IMR-90 (cell line): ENCODE results near the gene RAB12. TPM values are rescaled to one million over a fixed set of nuclear protein-coding genes. Genes with fewer than 3 reads are reported as not detected.

Experiments
- ATAC-seq: fragments of 200-7000 bp; cut with Tn5 transposase; 2 replicates; pipeline ENCODE4 v1.9.1; 2020; ENCODE audit warnings: low read depth, mild to moderate bottlenecking, moderate library complexity
- BruUV-seq: library from RNA; stranded (reverse); fragments of 400-500 nt; replicated peaks from 2 replicates; lab custom pipeline; 2021; lab: Mats Ljungman, UMichigan
- CTCF ChIA-PET: fragments of 300-600 bp; formaldehyde crosslinking; extraction: SDS; loops from one replicate; lab custom pipeline; 2021; ENCODE audit warnings: antibody characterized with exemption; lab: Yijun Ruan, JAX
- POLR2A ChIA-PET: fragments of 300-600 bp; sonication (Branson Sonifier 250); formaldehyde crosslinking; loops from one replicate; lab custom pipeline; 2022; ENCODE audit warnings: antibody characterized with exemption; ENCODE audit not compliant: unreplicated experiment; lab: Charles Lee
- DNase-seq: peaks from one replicate; pipeline ENCODE4 v3.0.0; 2013
- H2AFZ ChIP-seq: replicated peaks from 2 replicates; pipeline ENCODE3; 2013; ENCODE audit warnings: low read length, mild to moderate bottlenecking; ENCODE audit not compliant: poor library complexity
- H2AK5ac ChIP-seq: 2 replicates; pipeline ENCODE4 v1.6.1; 2013; ENCODE audit warnings: low read depth, low read length, inconsistent platforms
- H2AK9ac ChIP-seq: replicated peaks from 2 replicates; pipeline ENCODE3; 2013; ENCODE audit warnings: mild to moderate bottlenecking, low read depth, low read length, moderate library complexity; ENCODE audit not compliant: poor library complexity
- H2BK120ac ChIP-seq: 2 replicates; pipeline ENCODE4 v1.6.1; 2013; ENCODE audit warnings: low read depth, low read length, inconsistent platforms
- H2BK15ac ChIP-seq: 3 replicates; pipeline ENCODE4 v1.6.1; 2013; ENCODE audit warnings: low read depth, low read length, inconsistent platforms
- H2BK20ac ChIP-seq: 2 replicates; pipeline ENCODE4 v1.6.1; 2013; ENCODE audit warnings: low read depth, mild to moderate bottlenecking, inconsistent platforms, low read length, moderate library complexity
- H2BK5ac ChIP-seq: 2 replicates; pipeline ENCODE4 v1.6.1; 2013; ENCODE audit warnings: mild to moderate bottlenecking, low read depth, low read length, inconsistent platforms; ENCODE audit not compliant: poor library complexity, severe bottlenecking
- H3K14ac ChIP-seq: replicated peaks from 2 replicates; pipeline ENCODE4 v1.6.1; 2013; ENCODE audit warnings: low read depth, low read length, inconsistent platforms
- H3K18ac ChIP-seq: 2 replicates; pipeline ENCODE4 v1.6.1; 2013; ENCODE audit warnings: low read depth, low read length, control low read depth
- H3K23ac ChIP-seq: 2 replicates; pipeline ENCODE4 v1.6.1; 2013; ENCODE audit warnings: low read depth, low read length, inconsistent platforms
- H3K27ac ChIP-seq: 2 replicates; pipeline ENCODE4 v1.5.1; 2013; ENCODE audit warnings: mild to moderate bottlenecking, control low read depth, low read length; ENCODE audit not compliant: insufficient read depth
- H3K27me3 ChIP-seq: 2 replicates; pipeline ENCODE4 v1.6.1; 2013; ENCODE audit warnings: low read length; ENCODE audit not compliant: control insufficient read depth, insufficient read depth
- H3K36me3 ChIP-seq: 2 replicates; pipeline ENCODE4 v1.6.1; 2013; ENCODE audit warnings: low read length, mixed read lengths; ENCODE audit not compliant: control insufficient read depth, insufficient read depth
- H3K4ac ChIP-seq: 2 replicates; pipeline ENCODE4 v1.6.1; 2013; ENCODE audit warnings: low read depth, low read length, inconsistent platforms
- H3K4me1 ChIP-seq: 2 replicates; pipeline ENCODE4 v1.6.1; 2013; ENCODE audit warnings: low read length, mixed read lengths; ENCODE audit not compliant: control insufficient read depth, insufficient read depth
- H3K4me2 ChIP-seq: 2 replicates; pipeline ENCODE4 v1.6.1; 2013; ENCODE audit warnings: low read depth, mild to moderate bottlenecking, control low read depth, low read length, moderate library complexity
- H3K4me3 ChIP-seq: 2 replicates; pipeline ENCODE4 v1.5.1; 2013; ENCODE audit warnings: low read depth, mild to moderate bottlenecking, control low read depth, low read length, moderate library complexity; ENCODE audit not compliant: insufficient read depth
- H3K56ac ChIP-seq: 2 replicates; pipeline ENCODE4 v1.6.1; 2013; ENCODE audit warnings: low read length, inconsistent platforms; ENCODE audit not compliant: insufficient read depth; ENCODE audit errors: extremely low read depth
- H3K79me1 ChIP-seq, 2 experiments: 2 replicates each; pipeline ENCODE4 v1.6.1; 2013; ENCODE audit warnings: low read length in 2 of 2, inconsistent platforms in 1 of 2, low read depth in 1 of 2
- H3K9ac ChIP-seq: 2 replicates; pipeline ENCODE4 v1.6.1; 2013; ENCODE audit warnings: low read depth, low read length, control low read depth
- H3K9me1 ChIP-seq: 2 replicates; pipeline ENCODE4 v1.6.1; 2013; ENCODE audit warnings: low read length, inconsistent platforms; ENCODE audit not compliant: insufficient read depth
- H3K9me3 ChIP-seq: 2 replicates; pipeline ENCODE4 v1.6.1; 2013; ENCODE audit warnings: low read length; ENCODE audit not compliant: control insufficient read depth, insufficient read depth
- H4K20me1 ChIP-seq: 2 replicates; pipeline ENCODE4 v1.6.1; 2013; ENCODE audit warnings: low read length, inconsistent platforms; ENCODE audit not compliant: insufficient read depth
- H4K5ac ChIP-seq: 2 replicates; pipeline ENCODE4 v1.6.1; 2013; ENCODE audit warnings: mild to moderate bottlenecking, low read depth, low read length, control low read depth
- H4K8ac ChIP-seq, 2 experiments: 2 replicates each; pipeline ENCODE4 v1.6.1; 2013; ENCODE audit warnings: low read depth in 2 of 2, low read length in 2 of 2, control low read depth in 1 of 2, inconsistent platforms in 1 of 2
- H4K91ac ChIP-seq: 2 replicates; pipeline ENCODE4 v1.6.1; 2013; ENCODE audit warnings: low read depth, low read length, inconsistent platforms; ENCODE audit not compliant: insufficient read depth
- BHLHE40 ChIP-seq: fragments of 150-350 bp; IDR thresholded peaks from 2 replicates; pipeline ENCODE4 v1.6.1; 2016; ENCODE audit warnings: mild to moderate bottlenecking, low read depth, low read length
- CEBPB ChIP-seq: IDR thresholded peaks from 2 replicates; pipeline ENCODE4 v1.6.1; 2012; ENCODE audit warnings: low read depth, low read length, improper control_type of control experiment
- CHD1 ChIP-seq: IDR thresholded peaks from 2 replicates; pipeline ENCODE4 v1.6.1; 2012; ENCODE audit warnings: low read depth, low read length, improper control_type of control experiment
- MAFK ChIP-seq: IDR thresholded peaks from 2 replicates; pipeline ENCODE4 v1.6.1; 2012; ENCODE audit warnings: low read depth, low read length, improper control_type of control experiment
- MXI1 ChIP-seq: IDR thresholded peaks from 2 replicates; pipeline ENCODE4 v1.6.1; 2012; ENCODE audit warnings: low read depth, mild to moderate bottlenecking, low read length, moderate library complexity, borderline replicate concordance
- NFE2L2 ChIP-seq: fragments of 150-350 bp; IDR thresholded peaks from 2 replicates; pipeline ENCODE4 v1.6.1; 2016; ENCODE audit warnings: low read depth, mild to moderate bottlenecking, low read length
- POLR2A ChIP-seq: IDR thresholded peaks from 2 replicates; pipeline ENCODE4 v1.6.1; 2012; ENCODE audit warnings: mild to moderate bottlenecking, low read depth, low read length
- RAD21 ChIP-seq: IDR thresholded peaks from 2 replicates; pipeline ENCODE4 v1.6.1; 2012; ENCODE audit warnings: low read length, improper control_type of control experiment
- RCOR1 ChIP-seq: IDR thresholded peaks from 2 replicates; pipeline ENCODE4 v1.6.1; 2012; ENCODE audit warnings: mild to moderate bottlenecking, low read length, improper control_type of control experiment; ENCODE audit not compliant: insufficient replicate concordance
- RFX5 ChIP-seq: IDR thresholded peaks from 2 replicates; pipeline ENCODE4 v1.8.0; 2012; ENCODE audit warnings: low read depth, mild to moderate bottlenecking, low read length, moderate library complexity
- WGBS, 2 experiments: methylation state at CpG; one replicate each; pipeline versions ENCODE4 v1.1.5 to v1.1.7; 2013; ENCODE audit warnings: missing lambda C conversion rate in 2 of 2; ENCODE audit not compliant: insufficient read length in 1 of 2; ENCODE audit errors: extremely low coverage in 2 of 2; 5-methylcytosine and 5-hydroxymethylcytosine counted together
- dilution Hi-C: fragments of 300-500 bp; cut with HindIII; formaldehyde crosslinking; loops from one replicate; pipeline ENCODE4 v1.14.3; 2018; ENCODE audit warnings: low sequenced_read_pairs; ENCODE audit not compliant: unreplicated experiment
- in situ Hi-C: fragments of 300-500 bp; cut with MboI; formaldehyde crosslinking; loops from 3 replicates; pipeline ENCODE4 v1.14.3; 2019; ENCODE audit warnings: low sequenced_read_pairs, inconsistent platforms, mixed read lengths
- intact Hi-C: fragments of 100-400 bp; cut with micrococcal nuclease; formaldehyde crosslinking; loops from 2 replicates; pipeline ENCODE4 v1.10.0; 2022
- polyA plus RNA-seq, 3 experiments: library from polyadenylated mRNA; depleted of rRNA; stranded (reverse); fragments of >200 nt; gene quantifications; 2 replicates each; pipeline ENCODE4 v1.2.3, GENCODE V29; 2012; ENCODE audit warnings: low replicate concordance in 1 of 3
- total RNA-seq: library from RNA; depleted of rRNA; stranded (reverse); fragments of >200 nt; gene quantifications from 2 replicates; pipeline ENCODE4 v1.2.3, GENCODE V29; 2012
- TF ChIP-seq, protein P1 (sequence below): conservative IDR thresholded peaks from 2 replicates; pipeline ENCODE4 v1.5.1; 2012; ENCODE audit warnings: mild to moderate bottlenecking, low read depth, low read length, improper control_type of control experiment
- TF ChIP-seq, protein P2 (sequence below): fragments of 150-350 bp; IDR thresholded peaks from 2 replicates; pipeline ENCODE4 v1.6.1; 2017; ENCODE audit warnings: mild to moderate bottlenecking, antibody characterized with exemption, low read length, low read depth

Gene RAB12
- total and polyA plus RNA-seq, 2 of the 4 experiments (the other 2 are of a cell fraction) = 14.9 to 19.2 TPM

DNA sequence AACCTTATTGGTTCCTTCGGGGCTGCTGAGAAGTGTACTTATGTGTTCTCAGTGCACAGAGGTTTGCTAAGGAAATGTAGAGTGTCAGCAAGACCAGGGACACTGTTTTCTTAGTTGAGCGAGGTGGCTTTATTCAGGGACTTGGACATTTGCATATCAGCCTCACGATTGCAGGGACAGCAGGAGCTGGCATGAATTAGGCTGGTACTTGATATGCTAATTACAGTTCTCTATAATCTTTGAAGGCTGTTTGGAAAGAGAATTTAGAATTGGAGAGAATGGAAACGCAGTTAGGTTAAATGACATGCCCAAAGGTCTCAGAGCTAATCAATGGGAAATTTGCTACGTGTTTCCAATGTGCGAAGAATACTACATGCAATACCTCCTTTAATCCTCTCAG lies 77.4 kb downstream of the RAB12 start:
- Histone ChIP-seq H3K14ac (no peak overlapping the region), H3K27ac (no peak overlapping the region), H3K27me3 (no peaks in the 10 kb centered on the region), H2BK15ac (no peak overlapping the region), H2BK5ac (no peak overlapping the region), H3K56ac (no peak overlapping the region), H3K4me1 (peaks cover 7% of the 10 kb centered on the region), H3K9ac (no peak overlapping the region), H4K91ac (no peak overlapping the region), H2BK20ac (no peak overlapping the region), H3K18ac (no peak overlapping the region), H3K9me1 (peaks cover 8% of the 10 kb centered on the region; the same call in 1 of the 2 replicates), H2AK5ac (no peak overlapping the region), H2BK120ac (no peak overlapping the region), H2AFZ (no peak overlapping the region), H3K79me1 (no peaks in the 10 kb centered on the region), H3K23ac (no peak overlapping the region), H4K8ac (no peak overlapping the region), H2AK9ac (no peak overlapping the region), H3K4me3 (no peak overlapping the region), H3K4ac (no peak overlapping the region), H4K20me1 (no peaks in the 10 kb centered on the region), H3K4me2 (no peak overlapping the region), H3K9me3 (no peaks in the 10 kb centered on the region), H3K36me3 (no peaks in the 10 kb centered on the region), H4K5ac (no peak overlapping the region)
- ChIA-PET POLR2A (no interaction called here), CTCF (no interaction called here)
- ATAC-seq = no peak
- 92% methylated on average over 2 of the region's 6 CpGs; no CpG with 5 or more reads in 1 of the 2 experiments for WGBS, 2 experiments
- intact Hi-C loops = no loop called here
- dilution Hi-C loops = loop anchor here (25.0 kb wide), 1 partner anchor 301 kb away; no protein-coding TSS in a partner anchor
- BruUV-seq = no TSS peak
- in situ Hi-C loops = no loop called here
- TF ChIP-seq CHD1 (no peak), MAFK (no peak), NFE2L2 (no peak), CEBPB (no peak), BHLHE40 (no peak), MXI1 (no peak), RAD21 (no peak), POLR2A (no peak), RCOR1 (no peak), RFX5 (no peak)
- TF ChIP-seq, protein P1, sequence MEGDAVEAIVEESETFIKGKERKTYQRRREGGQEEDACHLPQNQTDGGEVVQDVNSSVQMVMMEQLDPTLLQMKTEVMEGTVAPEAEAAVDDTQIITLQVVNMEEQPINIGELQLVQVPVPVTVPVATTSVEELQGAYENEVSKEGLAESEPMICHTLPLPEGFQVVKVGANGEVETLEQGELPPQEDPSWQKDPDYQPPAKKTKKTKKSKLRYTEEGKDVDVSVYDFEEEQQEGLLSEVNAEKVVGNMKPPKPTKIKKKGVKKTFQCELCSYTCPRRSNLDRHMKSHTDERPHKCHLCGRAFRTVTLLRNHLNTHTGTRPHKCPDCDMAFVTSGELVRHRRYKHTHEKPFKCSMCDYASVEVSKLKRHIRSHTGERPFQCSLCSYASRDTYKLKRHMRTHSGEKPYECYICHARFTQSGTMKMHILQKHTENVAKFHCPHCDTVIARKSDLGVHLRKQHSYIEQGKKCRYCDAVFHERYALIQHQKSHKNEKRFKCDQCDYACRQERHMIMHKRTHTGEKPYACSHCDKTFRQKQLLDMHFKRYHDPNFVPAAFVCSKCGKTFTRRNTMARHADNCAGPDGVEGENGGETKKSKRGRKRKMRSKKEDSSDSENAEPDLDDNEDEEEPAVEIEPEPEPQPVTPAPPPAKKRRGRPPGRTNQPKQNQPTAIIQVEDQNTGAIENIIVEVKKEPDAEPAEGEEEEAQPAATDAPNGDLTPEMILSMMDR = no peak
- TF ChIP-seq, protein P2, sequence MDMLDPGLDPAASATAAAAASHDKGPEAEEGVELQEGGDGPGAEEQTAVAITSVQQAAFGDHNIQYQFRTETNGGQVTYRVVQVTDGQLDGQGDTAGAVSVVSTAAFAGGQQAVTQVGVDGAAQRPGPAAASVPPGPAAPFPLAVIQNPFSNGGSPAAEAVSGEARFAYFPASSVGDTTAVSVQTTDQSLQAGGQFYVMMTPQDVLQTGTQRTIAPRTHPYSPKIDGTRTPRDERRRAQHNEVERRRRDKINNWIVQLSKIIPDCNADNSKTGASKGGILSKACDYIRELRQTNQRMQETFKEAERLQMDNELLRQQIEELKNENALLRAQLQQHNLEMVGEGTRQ = no peak
- no peak for DNase-seq
